Lower lobe of right lung (tissue), 2 donors: Measurements from ENCODE around the gene PNPLA2. TPM values are rescaled to one million over a fixed set of nuclear protein-coding genes. Genes with fewer than 3 reads are reported as not detected.

Source experiments
- ATAC-seq, 2 donors: fragments of 200-7000 bp; cut with Tn5 transposase; one replicate each; pipeline ENCODE4 v1.9.1; 2020 to 2022; ENCODE audit warnings: mild to moderate bottlenecking in 2 of 2, moderate library complexity in 2 of 2
- DNase-seq: peaks from one replicate; pipeline ENCODE4 v3.0.0-alpha.2; 2020
- H3K27ac ChIP-seq: fragments of 200-600 bp; one replicate; pipeline ENCODE4 v1.8.0; 2022
- H3K27me3 ChIP-seq: fragments of 200-600 bp; one replicate; pipeline ENCODE4 v1.8.0; 2022; ENCODE audit warnings: low read depth
- H3K36me3 ChIP-seq: fragments of 200-600 bp; one replicate; pipeline ENCODE4 v1.8.0; 2022; ENCODE audit warnings: mild to moderate bottlenecking
- H3K4me1 ChIP-seq: fragments of 200-600 bp; one replicate; pipeline ENCODE4 v1.8.0; 2022
- H3K4me3 ChIP-seq: fragments of 200-600 bp; one replicate; pipeline ENCODE4 v1.8.0; 2022; ENCODE audit warnings: mild to moderate bottlenecking
- H3K9me3 ChIP-seq: fragments of 200-600 bp; one replicate; pipeline ENCODE4 v1.8.0; 2022
- intact Hi-C: fragments of 100-400 bp; cut with DNase I; formaldehyde crosslinking; loops from one replicate; pipeline ENCODE4 v1.11.0; 2022
- total RNA-seq: library from RNA; stranded (reverse); fragmentation: NEBNext Ultra II Directional; extraction: Animal tissue kit (Norgen Biotek cat#: 25700); gene quantifications from one replicate; pipeline ENCODE4 v1.2.1, GENCODE V29; 2021
- TF ChIP-seq, protein P1 (sequence below): fragments of 200-600 bp; IDR thresholded peaks from one replicate; pipeline ENCODE4 v1.8.0; 2022; ENCODE audit warnings: antibody characterized with exemption, mild to moderate bottlenecking
- donor health status: DM: no; HTN: yes; CAD: no; lungs with severe emphysema.

PNPLA2 gene
- total RNA-seq, 1 donor from 2014 or later: 137 TPM

- Histone ChIP-seq H3K9me3 (no peaks in the 10 kb centered on the region), H3K4me3 (no peak overlapping the region), H3K27me3 (no peaks in the 10 kb centered on the region), H3K36me3 (peaks cover 35% of the 10 kb centered on the region), H3K4me1 (peaks cover 42% of the 10 kb centered on the region), H3K27ac (no peak overlapping the region)
- ATAC-seq: no peak
- intact Hi-C loops: no loop called here
- no peak for DNase-seq
- TF ChIP-seq, protein P1, sequence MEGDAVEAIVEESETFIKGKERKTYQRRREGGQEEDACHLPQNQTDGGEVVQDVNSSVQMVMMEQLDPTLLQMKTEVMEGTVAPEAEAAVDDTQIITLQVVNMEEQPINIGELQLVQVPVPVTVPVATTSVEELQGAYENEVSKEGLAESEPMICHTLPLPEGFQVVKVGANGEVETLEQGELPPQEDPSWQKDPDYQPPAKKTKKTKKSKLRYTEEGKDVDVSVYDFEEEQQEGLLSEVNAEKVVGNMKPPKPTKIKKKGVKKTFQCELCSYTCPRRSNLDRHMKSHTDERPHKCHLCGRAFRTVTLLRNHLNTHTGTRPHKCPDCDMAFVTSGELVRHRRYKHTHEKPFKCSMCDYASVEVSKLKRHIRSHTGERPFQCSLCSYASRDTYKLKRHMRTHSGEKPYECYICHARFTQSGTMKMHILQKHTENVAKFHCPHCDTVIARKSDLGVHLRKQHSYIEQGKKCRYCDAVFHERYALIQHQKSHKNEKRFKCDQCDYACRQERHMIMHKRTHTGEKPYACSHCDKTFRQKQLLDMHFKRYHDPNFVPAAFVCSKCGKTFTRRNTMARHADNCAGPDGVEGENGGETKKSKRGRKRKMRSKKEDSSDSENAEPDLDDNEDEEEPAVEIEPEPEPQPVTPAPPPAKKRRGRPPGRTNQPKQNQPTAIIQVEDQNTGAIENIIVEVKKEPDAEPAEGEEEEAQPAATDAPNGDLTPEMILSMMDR: no peak
Measured at GRCh38 chr11:801097-801780, 17.5 kb upstream of the PNPLA2 start.

DNA sequence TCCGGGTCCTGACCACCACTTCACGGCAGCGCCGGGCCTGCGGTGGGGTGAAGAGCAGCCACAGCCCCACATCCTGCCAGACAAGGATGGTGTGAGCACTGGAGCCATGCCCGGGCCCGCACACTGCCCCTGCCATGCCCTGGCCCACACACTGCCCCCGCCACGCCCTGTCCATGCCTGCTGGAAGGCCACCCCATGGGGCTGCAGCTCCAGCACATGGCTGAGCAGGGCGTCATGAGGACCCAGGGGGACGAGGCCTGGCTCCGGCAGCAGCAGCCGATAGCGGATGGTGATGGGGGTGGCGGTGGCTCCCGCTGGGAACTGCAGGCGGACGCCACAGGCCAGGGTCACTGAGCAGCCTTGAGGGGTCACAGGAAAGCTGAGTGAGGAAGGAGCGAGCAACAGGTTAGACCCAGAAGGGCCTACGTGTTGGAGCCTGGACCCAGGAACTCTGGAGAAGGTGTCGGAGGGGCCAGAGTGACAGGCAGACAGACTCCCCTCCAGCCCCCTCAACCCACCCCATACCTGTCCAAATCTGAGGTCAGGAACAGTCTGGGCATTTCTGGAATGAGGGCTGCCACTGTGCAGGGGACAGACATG, 16.6 kb upstream of the PNPLA2 start:
- Histone ChIP-seq H3K27me3 (no peaks in the 10 kb centered on the region), H3K4me1 (peaks cover 33% of the 10 kb centered on the region), H3K36me3 (peaks cover 35% of the 10 kb centered on the region), H3K4me3 (no peak overlapping the region), H3K27ac (no peak overlapping the region), H3K9me3 (no peaks in the 10 kb centered on the region)
- DNase-seq (no peak), ATAC-seq (no peak)
- intact Hi-C loops: no loop called here
- TF ChIP-seq, protein P1: no peak

DNA sequence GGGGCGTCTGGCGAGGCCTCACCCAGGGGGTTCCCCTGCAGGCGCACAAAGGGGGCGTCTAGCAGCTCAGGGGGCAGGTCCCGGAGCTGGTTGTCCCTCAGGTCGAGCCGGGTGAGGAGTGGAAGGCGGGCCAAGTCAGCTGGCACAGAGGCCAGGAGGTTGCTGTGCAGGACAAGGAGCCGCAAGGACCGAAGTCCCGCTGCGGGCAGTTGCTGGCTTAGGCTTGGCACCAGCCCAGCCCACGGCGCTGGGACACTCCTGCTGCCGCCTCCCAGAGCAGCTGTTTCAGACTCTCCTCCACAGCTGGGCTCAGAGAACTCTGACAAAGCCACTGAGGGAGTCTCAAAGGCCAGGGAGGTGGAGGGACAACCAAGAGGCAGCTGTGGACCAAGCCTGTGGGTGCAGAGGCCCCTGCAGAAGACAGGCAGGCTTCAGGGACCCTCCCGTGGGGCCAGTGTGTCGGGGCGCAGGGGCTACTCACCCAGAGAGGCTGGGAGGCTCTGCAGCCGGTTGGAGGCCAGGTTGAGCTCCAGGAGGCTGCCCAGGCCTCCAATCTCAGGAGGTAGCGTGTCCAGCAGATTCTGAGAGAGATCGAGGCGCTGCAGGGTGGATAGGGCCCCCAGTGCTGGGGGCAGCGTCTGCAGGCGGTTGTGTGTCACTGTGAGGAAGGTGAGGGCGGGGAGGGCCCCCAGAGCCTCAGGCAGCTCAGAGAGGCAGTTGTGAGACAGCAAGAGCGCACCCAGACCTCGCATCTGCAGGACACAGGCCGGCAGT, 15.8 kb upstream of the PNPLA2 start:
- TF ChIP-seq, protein P1: no peak
- H3K36me3 ChIP-seq: peaks cover 35% of the 10 kb centered on the region
- DNase-seq (no peak), ATAC-seq (no peak)
- no peaks in the 10 kb centered on the region for H3K27me3 ChIP-seq
- intact Hi-C loops: no loop called here
- H3K27ac ChIP-seq: no peak overlapping the region
- H3K9me3 ChIP-seq: no peaks in the 10 kb centered on the region
- H3K4me1 ChIP-seq: peaks cover 27% of the 10 kb centered on the region
- no peak overlapping the region for H3K4me3 ChIP-seq

GRCh38 chr11:803467-803742, 15.3 kb upstream of the PNPLA2 start:
- ATAC-seq (no peak), DNase-seq (no peak)
- H3K9me3 ChIP-seq: no peaks in the 10 kb centered on the region
- H3K4me1 ChIP-seq: peaks cover 30% of the 10 kb centered on the region
- H3K36me3 ChIP-seq: peaks cover 35% of the 10 kb centered on the region
- TF ChIP-seq, protein P1: no peak
- no peaks in the 10 kb centered on the region for H3K27me3 ChIP-seq
- H3K27ac ChIP-seq: no peak overlapping the region
- intact Hi-C loops: no loop called here
- H3K4me3 ChIP-seq: no peak overlapping the region

- Histone ChIP-seq H3K27me3 (no peaks in the 10 kb centered on the region), H3K4me3 (peak overlapping the region; percentile 79), H3K9me3 (no peaks in the 10 kb centered on the region), H3K4me1 (peaks cover 33% of the 10 kb centered on the region), H3K27ac (peak overlapping the region; percentile 93), H3K36me3 (peaks cover 34% of the 10 kb centered on the region)
- TF ChIP-seq, protein P1: no peak
- intact Hi-C loops: no loop called here
- DNase-seq (no peak), ATAC-seq (no peak)
Measured at GRCh38 chr11:803770-804598, 14.7 kb upstream of the PNPLA2 start.
